ENCODE data around the gene C12orf57. TPM values are rescaled to one million over a fixed set of nuclear protein-coding genes. Genes with fewer than 3 reads are reported as not detected.

The C12orf57 gene
- total and polyA plus RNA-seq, 2 of the 8 experiments (the other 6 are each of a cell fraction or from before 2014, with no cell fraction given): 174 to 993 TPM

- no peaks in the 10 kb centered on the region for H3K79me1 ChIP-seq (ENCODE audit: low read depth, low read length)
- ChIA-PET POLR2A (ENCODE audit: partially characterized antibody) (interaction anchor here (0.7 to 44.0 kb wide), 15 partner anchors 6 to 173 kb away, joined by 3 to 1596 read pairs (median 4); partner anchors contain the start of genes ATN1, C12orf57, C1RL and EMG1), CTCF (ENCODE audit: partially characterized antibody) (interaction anchor here (0.5 to 12.2 kb wide), 28 partner anchors 10 to 1762 kb away, joined by 3 to 277 read pairs (median 4); partner anchors contain the start of genes C12orf57, PTPN6, RNU7-1 and SPSB2)
- H3K4me3 ChIP-seq (ENCODE audit: extremely low read depth in 1 of 4, insufficient read depth in 2 of 4, low read depth in 3 of 4, low read length in 4 of 4): peak overlapping the region; percentile 68 to 90 (median 82)
- H2AFZ ChIP-seq (ENCODE audit: low read length): no peak overlapping the region; the same call in 1 of the 2 replicates
- DNase-seq (ENCODE audit: low read depth in 1 of 2, low spot score in 2 of 2): peak in 1 of 2 experiments; percentile 82
- peak overlapping the region in 3 of 4 experiments; percentile 50 to 57 (median 54); a peak in 5 of 7 replicates for H3K9ac ChIP-seq (replicated peaks in 1 of 4; ENCODE audit: extremely low read depth in 1 of 4, low read depth in 3 of 4, low read length in 3 of 4)
- no peaks in the 10 kb centered on the region for H3K27me3 ChIP-seq (replicated peaks in 1 of 4; ENCODE audit: control insufficient read depth in 3 of 4, extremely low read depth in 1 of 4, insufficient read depth in 3 of 4, low read length in 3 of 4)
- H2BK20ac ChIP-seq (ENCODE audit: low read length): peak overlapping the region; percentile 15; the same call in 1 of the 2 replicates
- peak overlapping the region; percentile 88; the same call in 1 of the 2 replicates for H2BK15ac ChIP-seq (ENCODE audit: low read length)
- peak overlapping the region; percentile 97 for H2BK5ac ChIP-seq (ENCODE audit: low read depth, low read length)
- peak overlapping the region; percentile 99 for H2BK12ac ChIP-seq (ENCODE audit: low read depth, low read length)
- H3K4me2 ChIP-seq (ENCODE audit: insufficient read depth in 1 of 2, low read depth in 2 of 2, low read length in 2 of 2): peak overlapping the region; percentile 66 to 93
- peak overlapping the region; percentile 80 for H3K4ac ChIP-seq (replicated peaks; ENCODE audit: insufficient read length, low read depth, low read length)
- no peaks in the 10 kb centered on the region for H3K9me3 ChIP-seq (ENCODE audit: insufficient read depth in 2 of 2, low read depth in 1 of 2, low read length in 1 of 2)
- H2BK120ac ChIP-seq (replicated peaks; ENCODE audit: low read depth, low read length): peak overlapping the region; percentile 47
- H4K8ac ChIP-seq (ENCODE audit: extremely low read depth, insufficient read depth, low read length): peak overlapping the region; percentile 72; the same call in 1 of the 2 replicates
- H3K14ac ChIP-seq (ENCODE audit: insufficient read length): no peak overlapping the region
- peaks cover 0 to 14% of the 10 kb centered on the region in 2 experiments; a peak in 2 of 4 replicates for H3K79me2 ChIP-seq (ENCODE audit: control insufficient read depth in 1 of 2, insufficient read depth in 2 of 2, low read length in 2 of 2)
- peaks cover 12 to 39% (median 30%) of the 10 kb centered on the region in 4 experiments for H3K4me1 ChIP-seq (replicated peaks in 1 of 4; ENCODE audit: control insufficient read depth in 3 of 4, insufficient read depth in 4 of 4, low read length in 3 of 4)
- no peak for FAIRE-seq
- peak overlapping the region; percentile 57 for H4K91ac ChIP-seq (replicated peaks; ENCODE audit: insufficient read length, low read length)
- H3K23ac ChIP-seq (ENCODE audit: insufficient read length): no peak overlapping the region
- 12% methylated on average over 25 of the region's 25 CpGs; no CpG with 5 or more reads in 1 of the 2 experiments for WGBS, 2 experiments (ENCODE audit: extremely low coverage in 1 of 2, insufficient coverage in 1 of 2, insufficient read length in 1 of 2, insufficient replicate concordance in 2 of 2, low coverage in 1 of 2, low lambda C conversion rate in 2 of 2, missing lambda C conversion rate in 1 of 2)
- H4K20me1 ChIP-seq (replicated peaks in 1 of 2; ENCODE audit: control insufficient read depth in 1 of 2, insufficient read depth in 2 of 2, low read length in 2 of 2): no peaks in the 10 kb centered on the region
- peak overlapping the region; percentile 74; the same call in 1 of the 2 replicates for H3K27ac ChIP-seq (ENCODE audit: low read depth, low read length)
- peak overlapping the region; percentile 3 for H3K56ac ChIP-seq (replicated peaks; ENCODE audit: insufficient read length, low read depth, low read length)
- H4K5ac ChIP-seq (ENCODE audit: insufficient read length, low read depth, low read length): peak overlapping the region; percentile 30
- peak overlapping the region; percentile 72 for H3K18ac ChIP-seq (ENCODE audit: extremely low read depth, low read length)
- H2AK5ac ChIP-seq (ENCODE audit: low read depth, low read length): peak overlapping the region; percentile 30; the same call in 1 of the 2 replicates
- peaks cover 13 to 26% (median 15%) of the 10 kb centered on the region in 4 experiments for H3K36me3 ChIP-seq (ENCODE audit: control insufficient read depth in 2 of 4, insufficient read depth in 4 of 4, low read length in 3 of 4)
- H3K23me2 ChIP-seq (ENCODE audit: low read depth, low read length): peaks cover 16% of the 10 kb centered on the region; the same call in 1 of the 2 replicates
- no peak for TF ChIP-seq GABPA (IDR thresholded peaks at IDR 0.05; ENCODE audit: borderline replicate concordance, insufficient read depth, low read length)
These were observed 18.6 kb downstream of the C12orf57 start for GRCh38 chr12:6962285-6963015.

All from H1 (cell line).